MM.1S (cell line): ENCODE data around the gene SEMA3E.

Source experiments
- DNase-seq: peaks from one replicate; pipeline ENCODE4 v3.0.0-alpha.2; 2015
- H2AFZ ChIP-seq: fragments of 300-600 bp; sonication (generic); 2 replicates; pipeline ENCODE4 v1.6.0; 2016; ENCODE audit warnings: antibody characterized with exemption, low read length
- H3F3A ChIP-seq: fragments of 300-600 bp; sonication (generic); 2 replicates; pipeline ENCODE4 v1.6.1; 2016; ENCODE audit warnings: mild to moderate bottlenecking, antibody characterized with exemption, low read length, moderate library complexity, mixed read lengths; ENCODE audit not compliant: insufficient read depth
- H3K27ac ChIP-seq: fragments of 300-600 bp; sonication (generic); 2 replicates; pipeline ENCODE4 v1.5.1; 2016; ENCODE audit warnings: mild to moderate bottlenecking, low read length
- H3K27me3 ChIP-seq: fragments of 300-600 bp; sonication (generic); replicated peaks from 2 replicates; pipeline ENCODE4 v1.6.0; 2016; ENCODE audit warnings: low read length; ENCODE audit not compliant: insufficient read depth
- H3K36me3 ChIP-seq: fragments of 300-600 bp; sonication (generic); replicated peaks from 2 replicates; pipeline ENCODE4 v1.6.1; 2016; ENCODE audit warnings: mild to moderate bottlenecking, low read length, mixed read lengths; ENCODE audit not compliant: insufficient read depth
- H3K4me1 ChIP-seq: fragments of 300-600 bp; sonication (generic); 2 replicates; pipeline ENCODE4 v1.6.1; 2016; ENCODE audit warnings: low read length, mixed read lengths
- H3K4me2 ChIP-seq: fragments of 300-600 bp; sonication (generic); 2 replicates; pipeline ENCODE4 v1.6.0; 2016; ENCODE audit warnings: low read depth, low read length
- H3K4me3 ChIP-seq: fragments of 300-600 bp; sonication (generic); 2 replicates; pipeline ENCODE4 v1.5.1; 2016; ENCODE audit warnings: low read length, mixed read lengths
- H3K79me2 ChIP-seq: fragments of 300-600 bp; sonication (generic); 2 replicates; pipeline ENCODE4 v1.6.1; 2016; ENCODE audit warnings: mixed run types, low read length, mixed read lengths
- H3K9ac ChIP-seq: fragments of 300-600 bp; sonication (generic); 2 replicates; pipeline ENCODE4 v1.6.1; 2016; ENCODE audit warnings: low read length, mixed read lengths
- H3K9me2 ChIP-seq: fragments of 300-600 bp; sonication (generic); replicated peaks from 2 replicates; pipeline ENCODE4 v1.6.1; 2016; ENCODE audit warnings: mild to moderate bottlenecking, low read length, mixed read lengths; ENCODE audit not compliant: insufficient read depth
- H3K9me3 ChIP-seq: fragments of 300-600 bp; sonication (generic); replicated peaks from 2 replicates; pipeline ENCODE4 v1.6.1; 2016; ENCODE audit warnings: mild to moderate bottlenecking, low read length, mixed read lengths; ENCODE audit not compliant: insufficient read depth
- H4K20me1 ChIP-seq: fragments of 300-600 bp; sonication (generic); 2 replicates; pipeline ENCODE4 v1.6.1; 2016; ENCODE audit warnings: mild to moderate bottlenecking, low read length, moderate library complexity, mixed read lengths; ENCODE audit not compliant: insufficient read depth
- EZH2 ChIP-seq: fragments of 300-600 bp; sonication (generic); optimal IDR thresholded peaks from 2 replicates; pipeline ENCODE3; 2017; ENCODE audit warnings: low read depth, mild to moderate bottlenecking, antibody characterized with exemption, low read length, mixed read lengths
- EZH2phosphoT487 ChIP-seq: fragments of 300-600 bp; sonication (generic); IDR thresholded peaks from 2 replicates; pipeline ENCODE4 v1.6.1; 2018; ENCODE audit warnings: antibody characterized with exemption, low read length
- TF ChIP-seq, protein P1 (sequence below): fragments of 300-600 bp; sonication (generic); IDR thresholded peaks from 2 replicates; pipeline ENCODE4 v1.5.1; 2016; ENCODE audit warnings: antibody characterized with exemption, low read length, mixed read lengths

Gene SEMA3E

GRCh38 chr7:83467493-83467892 lies 181.4 kb downstream of the SEMA3E start:
- Histone ChIP-seq H3K27me3 (no peaks in the 10 kb centered on the region), H3K79me2 (no peaks in the 10 kb centered on the region), H3K9me2 (no peaks in the 10 kb centered on the region), H3K9me3 (no peaks in the 10 kb centered on the region), H3K4me2 (no peak overlapping the region), H3K4me1 (no peaks in the 10 kb centered on the region; the same call in 1 of the 2 replicates), H3K27ac (no peak overlapping the region), H3K36me3 (no peaks in the 10 kb centered on the region), H2AFZ (no peak overlapping the region), H3K4me3 (no peak overlapping the region), H3K9ac (no peak overlapping the region), H3F3A (peaks cover 5% of the 10 kb centered on the region; the same call in 1 of the 2 replicates), H4K20me1 (no peaks in the 10 kb centered on the region)
- no peak for DNase-seq
- TF ChIP-seq EZH2 (no peak), EZH2phosphoT487 (no peak)
- TF ChIP-seq, protein P1, sequence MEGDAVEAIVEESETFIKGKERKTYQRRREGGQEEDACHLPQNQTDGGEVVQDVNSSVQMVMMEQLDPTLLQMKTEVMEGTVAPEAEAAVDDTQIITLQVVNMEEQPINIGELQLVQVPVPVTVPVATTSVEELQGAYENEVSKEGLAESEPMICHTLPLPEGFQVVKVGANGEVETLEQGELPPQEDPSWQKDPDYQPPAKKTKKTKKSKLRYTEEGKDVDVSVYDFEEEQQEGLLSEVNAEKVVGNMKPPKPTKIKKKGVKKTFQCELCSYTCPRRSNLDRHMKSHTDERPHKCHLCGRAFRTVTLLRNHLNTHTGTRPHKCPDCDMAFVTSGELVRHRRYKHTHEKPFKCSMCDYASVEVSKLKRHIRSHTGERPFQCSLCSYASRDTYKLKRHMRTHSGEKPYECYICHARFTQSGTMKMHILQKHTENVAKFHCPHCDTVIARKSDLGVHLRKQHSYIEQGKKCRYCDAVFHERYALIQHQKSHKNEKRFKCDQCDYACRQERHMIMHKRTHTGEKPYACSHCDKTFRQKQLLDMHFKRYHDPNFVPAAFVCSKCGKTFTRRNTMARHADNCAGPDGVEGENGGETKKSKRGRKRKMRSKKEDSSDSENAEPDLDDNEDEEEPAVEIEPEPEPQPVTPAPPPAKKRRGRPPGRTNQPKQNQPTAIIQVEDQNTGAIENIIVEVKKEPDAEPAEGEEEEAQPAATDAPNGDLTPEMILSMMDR = no peak

- DNase-seq = no peak
- Histone ChIP-seq H3K9me2 (no peaks in the 10 kb centered on the region), H3K27me3 (no peaks in the 10 kb centered on the region), H3K36me3 (no peaks in the 10 kb centered on the region), H3K79me2 (no peaks in the 10 kb centered on the region), H3F3A (peaks cover 5% of the 10 kb centered on the region; the same call in 1 of the 2 replicates), H3K9me3 (no peaks in the 10 kb centered on the region), H3K9ac (no peak overlapping the region), H3K4me1 (no peaks in the 10 kb centered on the region; the same call in 1 of the 2 replicates), H3K27ac (no peak overlapping the region), H2AFZ (no peak overlapping the region), H3K4me3 (no peak overlapping the region), H3K4me2 (no peak overlapping the region), H4K20me1 (no peaks in the 10 kb centered on the region)
- no peak for TF ChIP-seq EZH2phosphoT487
- TF ChIP-seq, protein P1 = no peak
- no peak for TF ChIP-seq EZH2
Observed at GRCh38 chr7:83466956-83467355, 182.0 kb downstream of the SEMA3E start.

DNA sequence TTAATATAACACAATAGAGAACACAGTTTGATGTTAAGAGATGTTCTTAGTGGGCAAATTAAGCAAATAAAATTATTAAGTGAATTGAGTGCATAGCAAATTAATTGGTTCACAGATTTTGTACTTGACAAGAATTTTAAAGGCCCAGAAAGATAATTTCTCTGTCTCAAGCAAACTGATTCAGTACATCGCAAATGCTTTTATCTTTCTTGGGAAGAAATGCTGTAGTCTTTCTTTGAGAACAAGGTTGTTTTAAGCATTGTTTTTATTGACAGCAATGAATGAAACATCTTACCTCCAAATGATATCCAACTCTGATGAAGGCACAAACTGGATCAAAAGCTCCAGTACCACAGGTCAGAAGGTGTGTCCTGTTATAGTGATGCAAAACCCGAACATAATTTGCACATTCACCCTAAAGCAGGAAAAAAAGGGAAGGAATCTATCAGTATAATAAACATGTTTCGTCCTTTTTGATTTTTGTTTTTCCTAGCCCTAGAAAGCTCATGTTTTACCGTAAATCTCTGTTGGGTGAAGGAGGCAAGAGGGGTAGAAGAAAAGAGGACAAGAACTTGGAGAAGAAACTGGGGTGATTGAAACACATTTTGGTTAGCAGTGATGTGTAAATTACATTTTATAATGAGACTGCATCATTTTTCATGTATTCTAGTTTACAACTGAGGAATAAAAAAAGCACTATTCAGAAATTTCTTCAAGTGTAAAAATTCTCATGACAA lies 182.6 kb downstream of the SEMA3E start:
- no peaks in the 10 kb centered on the region; the same call in 1 of the 2 replicates for H3K4me1 ChIP-seq
- no peak overlapping the region for H3K9ac ChIP-seq
- no peak overlapping the region for H3K4me2 ChIP-seq
- no peaks in the 10 kb centered on the region for H3K9me3 ChIP-seq
- no peak overlapping the region for H2AFZ ChIP-seq
- no peak for DNase-seq
- H4K20me1 ChIP-seq = no peaks in the 10 kb centered on the region
- H3K36me3 ChIP-seq = no peaks in the 10 kb centered on the region
- no peaks in the 10 kb centered on the region for H3K9me2 ChIP-seq
- peaks cover 5% of the 10 kb centered on the region; the same call in 1 of the 2 replicates for H3F3A ChIP-seq
- H3K27me3 ChIP-seq = no peaks in the 10 kb centered on the region
- TF ChIP-seq EZH2 (no peak), EZH2phosphoT487 (no peak)
- TF ChIP-seq, protein P1 = no peak
- no peak overlapping the region for H3K27ac ChIP-seq
- H3K79me2 ChIP-seq = no peaks in the 10 kb centered on the region
- no peak overlapping the region for H3K4me3 ChIP-seq
